ENCODE data around the gene RNF5.

DNA sequence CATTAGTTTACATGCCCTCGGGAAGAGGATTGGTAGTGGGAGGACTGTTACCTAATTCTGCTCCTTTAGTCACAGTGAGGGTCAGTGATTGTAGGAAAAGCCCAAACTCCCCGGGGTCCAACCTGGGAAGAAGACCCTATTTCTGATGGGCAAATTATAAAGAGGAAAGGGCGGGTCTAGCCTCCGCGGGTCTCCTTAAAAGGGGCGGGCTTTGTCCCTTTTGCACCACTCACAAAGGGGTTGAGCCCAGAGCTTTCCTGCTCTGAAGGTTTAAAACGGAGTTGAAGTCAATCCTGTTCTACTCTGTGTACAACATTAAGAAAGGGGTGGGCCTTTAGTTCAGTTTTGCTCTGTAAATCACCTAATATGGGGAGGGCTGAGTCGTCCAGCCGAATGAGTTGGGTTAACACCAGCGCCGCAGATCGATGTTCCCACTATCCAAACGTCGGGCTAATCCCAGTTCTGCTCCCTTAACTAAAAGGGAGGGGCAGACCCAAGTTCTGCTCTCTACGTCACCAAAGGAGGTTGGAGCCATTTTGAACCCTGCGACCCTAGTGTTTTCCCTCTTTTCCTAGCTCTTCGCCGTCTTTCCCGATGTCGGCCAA is 920 bp upstream of the RNF5 start:
- TF ChIP-seq, protein P1, sequence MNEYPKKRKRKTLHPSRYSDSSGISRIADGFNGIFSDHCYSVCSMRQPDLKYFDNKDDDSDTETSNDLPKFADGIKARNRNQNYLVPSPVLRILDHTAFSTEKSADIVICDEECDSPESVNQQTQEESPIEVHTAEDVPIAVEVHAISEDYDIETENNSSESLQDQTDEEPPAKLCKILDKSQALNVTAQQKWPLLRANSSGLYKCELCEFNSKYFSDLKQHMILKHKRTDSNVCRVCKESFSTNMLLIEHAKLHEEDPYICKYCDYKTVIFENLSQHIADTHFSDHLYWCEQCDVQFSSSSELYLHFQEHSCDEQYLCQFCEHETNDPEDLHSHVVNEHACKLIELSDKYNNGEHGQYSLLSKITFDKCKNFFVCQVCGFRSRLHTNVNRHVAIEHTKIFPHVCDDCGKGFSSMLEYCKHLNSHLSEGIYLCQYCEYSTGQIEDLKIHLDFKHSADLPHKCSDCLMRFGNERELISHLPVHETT (tag by site-specific recombination; IDR thresholded peaks at IDR 0.05) = peak; percentile 24; the same call in 1 of the 2 replicates
- TF ChIP-seq ZBTB8A (tag by site-specific recombination; IDR thresholded peaks at IDR 0.05) (peak; percentile 96), ZNF48 (tag by site-specific recombination; IDR thresholded peaks at IDR 0.05) (no peak), ZNF610 (tag by site-specific recombination; IDR thresholded peaks at IDR 0.05; ENCODE audit: borderline replicate concordance) (no peak)
- TF ChIP-seq, protein P2, sequence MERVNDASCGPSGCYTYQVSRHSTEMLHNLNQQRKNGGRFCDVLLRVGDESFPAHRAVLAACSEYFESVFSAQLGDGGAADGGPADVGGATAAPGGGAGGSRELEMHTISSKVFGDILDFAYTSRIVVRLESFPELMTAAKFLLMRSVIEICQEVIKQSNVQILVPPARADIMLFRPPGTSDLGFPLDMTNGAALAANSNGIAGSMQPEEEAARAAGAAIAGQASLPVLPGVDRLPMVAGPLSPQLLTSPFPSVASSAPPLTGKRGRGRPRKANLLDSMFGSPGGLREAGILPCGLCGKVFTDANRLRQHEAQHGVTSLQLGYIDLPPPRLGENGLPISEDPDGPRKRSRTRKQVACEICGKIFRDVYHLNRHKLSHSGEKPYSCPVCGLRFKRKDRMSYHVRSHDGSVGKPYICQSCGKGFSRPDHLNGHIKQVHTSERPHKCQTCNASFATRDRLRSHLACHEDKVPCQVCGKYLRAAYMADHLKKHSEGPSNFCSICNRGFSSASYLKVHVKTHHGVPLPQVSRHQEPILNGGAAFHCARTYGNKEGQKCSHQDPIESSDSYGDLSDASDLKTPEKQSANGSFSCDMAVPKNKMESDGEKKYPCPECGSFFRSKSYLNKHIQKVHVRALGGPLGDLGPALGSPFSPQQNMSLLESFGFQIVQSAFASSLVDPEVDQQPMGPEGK (tag by site-specific recombination; IDR thresholded peaks at IDR 0.05) = peak; percentile 70; the same call in 1 of the 2 replicates
- TF ChIP-seq, protein P3, sequence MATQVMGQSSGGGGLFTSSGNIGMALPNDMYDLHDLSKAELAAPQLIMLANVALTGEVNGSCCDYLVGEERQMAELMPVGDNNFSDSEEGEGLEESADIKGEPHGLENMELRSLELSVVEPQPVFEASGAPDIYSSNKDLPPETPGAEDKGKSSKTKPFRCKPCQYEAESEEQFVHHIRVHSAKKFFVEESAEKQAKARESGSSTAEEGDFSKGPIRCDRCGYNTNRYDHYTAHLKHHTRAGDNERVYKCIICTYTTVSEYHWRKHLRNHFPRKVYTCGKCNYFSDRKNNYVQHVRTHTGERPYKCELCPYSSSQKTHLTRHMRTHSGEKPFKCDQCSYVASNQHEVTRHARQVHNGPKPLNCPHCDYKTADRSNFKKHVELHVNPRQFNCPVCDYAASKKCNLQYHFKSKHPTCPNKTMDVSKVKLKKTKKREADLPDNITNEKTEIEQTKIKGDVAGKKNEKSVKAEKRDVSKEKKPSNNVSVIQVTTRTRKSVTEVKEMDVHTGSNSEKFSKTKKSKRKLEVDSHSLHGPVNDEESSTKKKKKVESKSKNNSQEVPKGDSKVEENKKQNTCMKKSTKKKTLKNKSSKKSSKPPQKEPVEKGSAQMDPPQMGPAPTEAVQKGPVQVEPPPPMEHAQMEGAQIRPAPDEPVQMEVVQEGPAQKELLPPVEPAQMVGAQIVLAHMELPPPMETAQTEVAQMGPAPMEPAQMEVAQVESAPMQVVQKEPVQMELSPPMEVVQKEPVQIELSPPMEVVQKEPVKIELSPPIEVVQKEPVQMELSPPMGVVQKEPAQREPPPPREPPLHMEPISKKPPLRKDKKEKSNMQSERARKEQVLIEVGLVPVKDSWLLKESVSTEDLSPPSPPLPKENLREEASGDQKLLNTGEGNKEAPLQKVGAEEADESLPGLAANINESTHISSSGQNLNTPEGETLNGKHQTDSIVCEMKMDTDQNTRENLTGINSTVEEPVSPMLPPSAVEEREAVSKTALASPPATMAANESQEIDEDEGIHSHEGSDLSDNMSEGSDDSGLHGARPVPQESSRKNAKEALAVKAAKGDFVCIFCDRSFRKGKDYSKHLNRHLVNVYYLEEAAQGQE (tag by site-specific recombination; IDR thresholded peaks at IDR 0.05) = no peak

Measured in HEK293 (cell line).